Cardiac muscle cell (in vitro differentiated cells and primary cell): ENCODE measurements around the gene CSMD2. TPM values are rescaled to one million over a fixed set of nuclear protein-coding genes. Genes with fewer than 3 reads are reported as not detected.
A peak's percentile ranks its signal among the peaks of the same experiment; 100 is the strongest.
"Not testable (repeated sequence)": the region's sequence is repeated elsewhere in the genome, so short reads cannot be mapped to it uniquely, and the experiment has no call there.

ENCODE experiments used
- DNase-seq, 2 donors: peaks; one replicate each; pipeline versions ENCODE4 v3.0.0 to v3.0.0-alpha.2; 2010 to 2017; ENCODE audit warnings: low read depth in 1 of 2, low spot score in 1 of 2
- H3K27ac ChIP-seq: fragments of 200-600 bp; sonication (generic); 2 replicates; pipeline ENCODE4 v1.5.1; 2016
- H3K27me3 ChIP-seq: fragments of 200-600 bp; sonication (generic); 2 replicates; pipeline ENCODE4 v1.6.0; 2016; ENCODE audit warnings: control low read depth
- H3K36me3 ChIP-seq: fragments of 200-600 bp; sonication (generic); 2 replicates; pipeline ENCODE4 v1.5.1; 2016; ENCODE audit warnings: control low read depth
- H3K4me1 ChIP-seq: fragments of 200-600 bp; sonication (generic); 2 replicates; pipeline ENCODE4 v1.8.1; 2017; ENCODE audit warnings: low read depth, mild to moderate bottlenecking, mixed run types
- H3K4me3 ChIP-seq: fragments of 200-600 bp; sonication (generic); 2 replicates; pipeline ENCODE4 v1.5.1; 2016; ENCODE audit warnings: mild to moderate bottlenecking
- H3K9me3 ChIP-seq: fragments of 200-600 bp; sonication (generic); 2 replicates; pipeline ENCODE4 v1.5.1; 2017; ENCODE audit warnings: low read depth, mild to moderate bottlenecking, control low read depth
- CTCF ChIP-seq: IDR thresholded peaks from 2 replicates; pipeline ENCODE4 v1.5.1; 2012; ENCODE audit warnings: low read depth, mild to moderate bottlenecking, low read length
- polyA plus RNA-seq: library from polyadenylated mRNA; unstranded; fragments of >200 nt; fragmentation: Nextera tagmentation; extraction: Ambion mirVana; gene quantifications from 2 replicates; pipeline ENCODE4 v1.2.1, GENCODE V29; 2016
- total RNA-seq: library from RNA; depleted of rRNA; stranded (reverse); fragments of >200 nt; gene quantifications from 2 replicates; pipeline ENCODE4 v1.2.3, GENCODE V29; 2016

The CSMD2 gene
- total and polyA plus RNA-seq, 2 experiments from 2014 or later: 0.24 TPM; not detected in 1

GRCh38 chr1:34024485-34024884, 140.5 kb downstream of the CSMD2 start:
- no peak for TF ChIP-seq CTCF
- DNase-seq: no peak
- H3K9me3 ChIP-seq: no peaks in the 10 kb centered on the region
- no peak overlapping the region for H3K27ac ChIP-seq
- no peaks in the 10 kb centered on the region for H3K27me3 ChIP-seq
- H3K4me3 ChIP-seq: no peak overlapping the region
- H3K36me3 ChIP-seq: no peaks in the 10 kb centered on the region
- H3K4me1 ChIP-seq: no peaks in the 10 kb centered on the region

GRCh38 chr1:34019741-34020552, 145.1 kb downstream of the CSMD2 start:
- no peak for TF ChIP-seq CTCF
- H3K36me3 ChIP-seq: no peaks in the 10 kb centered on the region
- DNase-seq: no peak

GRCh38 chr1:34018285-34018684, 146.7 kb downstream of the CSMD2 start:
- H3K27ac ChIP-seq: no peak overlapping the region
- no peak for DNase-seq
- H3K4me3 ChIP-seq: no peak overlapping the region
- TF ChIP-seq CTCF: no peak
- H3K36me3 ChIP-seq: no peaks in the 10 kb centered on the region
- H3K4me1 ChIP-seq: peaks cover 6% of the 10 kb centered on the region
- no peaks in the 10 kb centered on the region for H3K27me3 ChIP-seq
- H3K9me3 ChIP-seq: no peaks in the 10 kb centered on the region

More at GRCh38 chr1:34019741-34020552, 145.1 kb downstream of the CSMD2 start:
- H3K27me3 ChIP-seq: no peaks in the 10 kb centered on the region
- no peak overlapping the region for H3K27ac ChIP-seq
- no peak overlapping the region for H3K4me3 ChIP-seq
- no peaks in the 10 kb centered on the region for H3K9me3 ChIP-seq
- no peaks in the 10 kb centered on the region for H3K4me1 ChIP-seq

- not testable (repeated sequence) for H3K36me3 ChIP-seq, H3K27me3 ChIP-seq, DNase-seq, H3K4me1 ChIP-seq, H3K27ac ChIP-seq, H3K9me3 ChIP-seq, H3K4me3 ChIP-seq
Measured at GRCh38 chr1:34016281-34016680, 148.7 kb downstream of the CSMD2 start.

- peak; percentile 34 for TF ChIP-seq CTCF
- peak; percentile 6 to 62 for DNase-seq
Measured at GRCh38 chr1:34013958-34014737, 150.9 kb downstream of the CSMD2 start.

GRCh38 chr1:34013136-34013535, 151.9 kb downstream of the CSMD2 start:
- H3K4me3 ChIP-seq: no peak overlapping the region
- H3K9me3 ChIP-seq: no peaks in the 10 kb centered on the region
- no peak for TF ChIP-seq CTCF
- no peaks in the 10 kb centered on the region for H3K27me3 ChIP-seq
- H3K4me1 ChIP-seq: peaks cover 6% of the 10 kb centered on the region
- H3K27ac ChIP-seq: no peak overlapping the region
- H3K36me3 ChIP-seq: no peaks in the 10 kb centered on the region
- no peak for DNase-seq

More at GRCh38 chr1:34013958-34014737, 150.9 kb downstream of the CSMD2 start:
- Histone ChIP-seq H3K36me3 (no peaks in the 10 kb centered on the region), H3K4me1 (peaks cover 6% of the 10 kb centered on the region), H3K4me3 (no peak overlapping the region), H3K9me3 (no peaks in the 10 kb centered on the region), H3K27ac (peak overlapping the region; percentile 22), H3K27me3 (no peaks in the 10 kb centered on the region)
